GM18907 (cell line): ENCODE measurements around the gene LRRN4CL.

ENCODE experiments used
- ATAC-seq: cut with Tn5 transposase; IDR thresholded peaks from one replicate; pipeline ENCODE4 v1.9.1; 2021; ENCODE audit warnings: mild to moderate bottlenecking, moderate library complexity; ENCODE audit not compliant: unreplicated experiment

Gene LRRN4CL

DNA sequence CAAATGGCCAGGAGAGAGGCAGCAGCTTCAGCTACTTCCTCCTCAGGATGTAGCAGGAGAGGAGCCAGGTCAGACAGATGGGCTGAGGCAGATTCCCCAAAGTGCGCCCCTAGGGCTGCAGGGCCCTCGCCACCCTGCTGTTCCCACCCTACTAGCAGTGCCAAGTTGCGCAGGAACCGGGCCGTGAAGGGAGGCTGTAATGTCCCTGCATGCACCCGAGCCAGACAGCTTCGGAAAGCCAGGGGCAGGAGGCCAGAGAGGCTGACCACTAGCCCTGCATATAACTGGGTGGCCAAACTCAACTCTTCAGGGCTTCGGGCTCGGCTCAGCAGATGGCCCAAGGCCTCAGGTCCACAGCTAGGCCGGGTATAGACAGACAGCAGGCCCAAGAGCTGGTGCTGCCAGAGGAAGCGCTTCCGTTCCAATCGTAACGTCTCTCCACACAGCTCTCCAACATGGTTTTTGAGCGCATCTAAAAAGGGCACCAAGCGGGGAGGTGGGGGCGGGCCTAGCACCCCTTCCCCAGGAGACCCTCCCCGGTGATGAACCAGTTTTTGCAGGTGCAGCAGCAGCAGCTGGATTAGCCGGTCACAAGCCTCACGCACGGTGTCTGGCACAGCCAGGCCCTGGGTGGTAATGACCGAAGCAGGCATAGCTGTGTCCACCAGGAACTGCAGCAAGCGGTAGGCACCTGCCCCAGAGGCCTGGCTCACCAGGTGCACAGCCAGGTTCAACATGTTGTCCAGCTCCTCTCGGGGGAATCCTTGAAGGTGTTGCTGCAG is 41.0 kb downstream of the LRRN4CL start:
- ATAC-seq, result no peak

DNA sequence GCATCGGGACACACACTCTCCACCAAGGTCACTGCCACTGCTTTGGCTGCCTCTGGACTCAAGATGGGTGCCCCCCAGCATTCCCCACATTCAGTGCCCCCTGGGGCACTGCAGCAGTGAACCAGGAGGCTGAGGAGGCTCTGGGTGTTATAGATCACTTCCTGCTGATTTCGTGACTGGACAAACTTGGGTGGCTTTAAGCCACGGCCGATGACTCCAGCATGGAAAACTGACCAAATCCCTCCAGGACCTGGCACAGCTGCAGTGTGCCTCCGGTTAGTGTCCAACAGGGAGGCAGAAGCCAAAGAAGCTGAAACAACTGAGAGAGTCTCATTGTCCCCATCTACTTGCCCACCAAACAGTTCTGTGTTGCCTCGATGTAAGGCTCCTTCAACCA is 41.7 kb downstream of the LRRN4CL start:
- no peak for ATAC-seq

DNA sequence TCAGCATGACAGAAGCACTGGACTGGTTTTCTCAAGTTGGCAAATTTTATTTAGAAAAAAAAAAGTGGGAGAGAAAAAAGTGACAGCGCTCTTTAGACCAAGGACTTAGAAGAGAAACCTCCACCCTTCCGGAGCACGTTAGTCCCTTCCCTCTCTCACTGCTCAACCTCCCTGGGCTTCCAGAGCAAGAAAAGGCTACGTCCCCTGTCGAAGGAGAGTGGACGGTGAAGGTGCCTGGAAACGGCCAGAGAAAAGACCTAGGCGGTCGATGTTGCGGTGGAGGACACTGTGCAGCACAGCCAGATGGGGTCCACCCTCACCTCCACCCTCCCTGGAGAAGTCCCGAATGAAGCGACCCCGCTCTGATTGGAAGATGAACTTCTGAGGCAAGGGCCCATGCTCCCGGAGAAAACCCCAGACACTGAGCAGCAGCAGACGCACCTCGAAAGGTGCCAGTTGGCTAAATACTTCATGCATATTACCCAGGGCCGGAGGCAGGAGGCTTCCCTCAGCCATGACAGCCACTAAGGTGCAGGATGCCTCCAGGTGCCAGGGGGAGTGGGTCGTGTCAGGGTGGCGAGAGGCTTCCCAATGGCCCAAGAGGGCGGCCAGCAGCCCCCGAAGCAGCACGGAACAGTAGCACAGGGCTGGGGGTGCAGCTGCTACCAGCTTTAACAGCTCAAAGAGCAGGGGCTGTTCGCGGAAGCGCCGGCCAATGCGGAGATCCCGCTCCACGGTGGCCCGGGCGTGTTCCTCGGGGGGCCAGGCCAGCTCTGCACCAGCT is 42.3 kb downstream of the LRRN4CL start:
- peak; percentile 1 for ATAC-seq

DNA sequence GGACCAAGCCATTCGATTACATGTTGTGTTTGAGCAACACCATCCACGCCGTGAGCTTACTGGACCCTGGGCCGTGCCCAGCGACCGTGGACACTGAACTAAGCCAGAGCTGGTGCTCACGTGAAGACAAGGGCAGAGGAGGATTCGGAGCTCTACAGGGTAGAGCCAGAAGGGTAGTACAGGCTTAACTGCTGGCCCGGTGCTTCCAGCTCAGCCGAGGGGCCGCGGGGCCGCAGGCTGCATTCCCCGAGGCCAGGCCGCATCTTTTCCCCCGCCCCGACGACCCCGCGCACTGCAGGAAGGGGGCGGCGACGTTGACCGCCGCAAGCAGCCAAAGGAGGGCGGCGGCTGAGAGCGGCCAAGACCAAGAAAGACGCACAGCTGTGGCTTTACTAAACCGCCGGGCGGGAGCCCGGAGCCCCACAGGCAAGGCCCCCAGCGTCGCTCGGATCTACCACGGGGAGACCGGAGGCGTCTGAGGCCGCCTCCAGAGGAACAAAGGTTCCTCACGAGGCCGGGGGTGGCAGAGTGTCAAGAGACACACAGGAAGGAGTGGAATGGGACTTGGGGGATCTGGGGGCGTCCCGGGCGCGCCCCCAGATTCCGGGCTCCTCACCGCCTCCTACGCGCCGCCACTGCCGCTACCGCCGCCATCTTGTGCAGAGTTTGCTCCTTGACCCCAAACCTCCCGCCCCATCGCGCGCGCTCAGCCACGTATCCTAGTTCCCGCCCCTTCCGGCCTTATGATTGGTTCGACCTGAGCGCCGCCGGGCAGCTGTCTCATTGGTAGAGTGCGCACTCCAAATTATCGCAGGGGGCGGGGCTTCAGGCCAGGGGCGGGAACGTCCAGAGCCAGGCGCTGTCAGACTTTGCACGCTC is 43.1 kb downstream of the LRRN4CL start, which contains the start of gene GANAB:
TSS of gene GANAB (minus strand) at position 668 of the 879 bp plus-strand sequence. CDS start at position 654, 14 bp downstream.
- peak; percentile 87 for ATAC-seq

DNA sequence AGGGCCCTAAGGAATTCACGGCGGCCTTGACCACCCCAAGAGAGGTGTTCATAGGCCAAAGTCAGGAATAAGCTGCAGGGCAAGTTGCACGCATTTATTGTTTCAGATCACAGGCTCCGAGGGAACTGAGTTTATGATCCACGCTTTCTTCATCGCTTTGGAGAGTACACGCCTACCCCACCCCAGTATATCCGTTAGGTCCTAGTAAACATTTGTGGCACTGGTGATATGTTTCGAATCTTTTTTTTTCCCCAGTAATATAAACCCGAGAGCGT is 43.7 kb downstream of the LRRN4CL start:
- ATAC-seq, result no peak

DNA sequence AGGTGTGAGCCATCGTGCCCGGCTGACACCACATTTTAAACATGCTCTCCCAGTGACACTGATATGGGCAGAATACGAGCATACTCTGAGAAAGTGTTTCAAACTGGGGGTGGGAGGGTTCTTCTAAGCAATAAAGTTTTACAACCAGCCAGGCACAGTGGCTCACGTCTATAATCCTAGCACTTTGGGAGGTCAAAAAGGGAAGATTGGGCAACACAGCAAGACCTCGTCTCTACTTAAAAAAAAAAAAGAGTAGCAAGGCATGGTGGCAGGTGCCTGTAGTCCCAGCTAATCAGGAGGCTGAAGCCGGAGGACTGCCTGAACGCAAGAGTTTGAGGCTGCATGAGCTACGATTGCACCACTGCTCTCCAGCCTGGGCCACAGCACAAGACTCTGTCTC is 45.1 kb downstream of the LRRN4CL start:
- ATAC-seq, result no peak
